ENCODE measurements around the gene CPZ.
A peak's percentile ranks its signal among the peaks of the same experiment; 100 is the strongest.

CPZ gene

GRCh38 chr4:8580321-8581093 is 12.1 kb upstream of the CPZ start, which contains the start of gene GPR78:
Gene GPR78, plus strand, starts transcription at chr4:8580392. Its CDS starts 591 bp downstream, at chr4:8580983.
- DNase-seq (ENCODE audit: low read depth in 2 of 2), result peak; percentile 5 to 42

DNA sequence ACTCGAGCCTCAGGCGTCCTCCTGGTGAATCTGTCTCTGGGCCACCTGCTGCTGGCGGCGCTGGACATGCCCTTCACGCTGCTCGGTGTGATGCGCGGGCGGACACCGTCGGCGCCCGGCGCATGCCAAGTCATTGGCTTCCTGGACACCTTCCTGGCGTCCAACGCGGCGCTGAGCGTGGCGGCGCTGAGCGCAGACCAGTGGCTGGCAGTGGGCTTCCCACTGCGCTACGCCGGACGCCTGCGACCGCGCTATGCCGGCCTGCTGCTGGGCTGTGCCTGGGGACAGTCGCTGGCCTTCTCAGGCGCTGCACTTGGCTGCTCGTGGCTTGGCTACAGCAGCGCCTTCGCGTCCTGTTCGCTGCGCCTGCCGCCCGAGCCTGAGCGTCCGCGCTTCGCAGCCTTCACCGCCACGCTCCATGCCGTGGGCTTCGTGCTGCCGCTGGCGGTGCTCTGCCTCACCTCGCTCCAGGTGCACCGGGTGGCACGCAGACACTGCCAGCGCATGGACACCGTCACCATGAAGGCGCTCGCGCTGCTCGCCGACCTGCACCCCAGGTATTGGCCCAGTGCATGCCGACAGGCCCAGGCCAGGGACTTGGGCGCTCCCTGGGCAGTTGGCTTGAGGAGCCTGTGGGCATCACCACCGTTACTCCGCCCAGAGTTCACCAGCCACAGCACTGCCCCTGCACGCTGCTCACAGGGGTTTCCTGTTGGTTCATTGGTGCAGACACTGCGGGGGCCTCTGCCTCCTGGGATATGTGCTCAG is 11.3 kb upstream of the CPZ start:
- no peak for DNase-seq (ENCODE audit: low read depth in 2 of 2)

DNA sequence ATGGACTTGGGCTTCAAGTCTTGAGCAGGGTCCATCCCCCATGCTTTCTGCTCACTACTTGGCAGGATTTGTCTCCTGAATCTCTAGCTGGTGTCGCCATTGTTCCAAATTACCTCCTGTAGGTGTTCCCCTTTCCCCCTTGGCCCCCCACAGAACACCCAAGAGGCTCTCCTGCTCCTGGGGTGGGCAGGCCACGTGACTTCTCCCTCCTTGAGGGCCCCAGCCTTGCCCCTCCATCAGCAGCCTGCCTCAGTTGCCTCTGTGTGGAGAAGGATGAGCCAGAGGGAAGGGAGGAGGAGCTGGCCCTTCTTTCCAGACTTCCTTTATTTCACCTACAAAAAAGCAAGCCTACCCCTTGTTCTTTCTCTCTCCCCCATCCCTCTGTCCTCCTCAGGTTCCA is 10.5 kb upstream of the CPZ start:
- no peak for DNase-seq (ENCODE audit: low read depth in 2 of 2)

DNA sequence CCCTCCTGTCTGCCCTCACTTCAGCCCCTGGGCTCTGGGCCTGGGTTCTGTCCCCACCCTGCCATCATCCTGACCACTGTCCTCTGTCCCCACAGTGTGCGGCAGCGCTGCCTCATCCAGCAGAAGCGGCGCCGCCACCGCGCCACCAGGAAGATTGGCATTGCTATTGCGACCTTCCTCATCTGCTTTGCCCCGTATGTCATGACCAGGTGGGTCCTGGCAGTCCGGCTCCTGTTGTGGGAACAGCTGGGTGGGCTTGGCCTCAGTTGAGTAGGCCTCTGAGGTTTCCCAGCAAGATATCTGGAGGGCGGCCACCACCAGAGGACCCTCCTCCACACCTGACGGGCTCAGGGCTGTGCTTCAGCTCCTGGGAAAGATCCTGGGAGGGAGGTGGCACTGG is 10.1 kb upstream of the CPZ start:
- DNase-seq (ENCODE audit: low read depth in 2 of 2), result no peak

DNA sequence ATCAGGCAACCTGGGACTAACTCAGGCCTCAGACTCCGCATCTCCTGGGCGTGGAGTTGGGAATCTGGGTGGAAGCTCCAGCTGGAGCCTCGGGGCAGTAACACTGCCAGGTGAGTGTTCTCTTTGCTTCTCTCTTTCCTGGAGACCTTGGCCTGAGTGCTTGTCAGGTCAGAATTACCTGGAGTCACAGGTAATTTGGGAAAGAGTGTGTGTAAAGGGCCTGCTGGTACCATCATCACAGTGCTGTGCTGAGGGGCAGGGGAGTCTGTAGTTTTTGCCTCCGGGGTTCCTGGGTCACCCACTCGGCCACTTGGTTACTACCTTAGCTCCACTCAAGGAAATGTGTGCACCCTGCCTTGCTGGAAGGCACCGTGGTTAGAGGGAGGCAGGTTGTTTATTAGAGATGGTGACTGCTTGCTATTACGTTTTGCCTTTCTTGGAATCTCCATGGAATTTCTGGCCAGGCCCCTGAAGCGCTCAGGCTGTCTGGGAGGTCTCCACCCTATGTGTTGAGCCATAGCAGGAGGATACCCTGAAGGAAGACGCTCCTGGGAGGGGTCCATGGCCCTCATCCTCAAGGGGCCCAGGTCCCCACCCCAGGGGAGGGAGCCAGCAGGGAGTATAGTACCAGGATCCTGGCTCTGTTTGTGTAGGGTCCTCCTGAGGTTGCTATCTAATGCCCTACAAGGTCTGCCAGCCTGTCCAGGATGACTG is 9.5 kb upstream of the CPZ start:
- no peak for DNase-seq (ENCODE audit: low read depth in 2 of 2)

DNA sequence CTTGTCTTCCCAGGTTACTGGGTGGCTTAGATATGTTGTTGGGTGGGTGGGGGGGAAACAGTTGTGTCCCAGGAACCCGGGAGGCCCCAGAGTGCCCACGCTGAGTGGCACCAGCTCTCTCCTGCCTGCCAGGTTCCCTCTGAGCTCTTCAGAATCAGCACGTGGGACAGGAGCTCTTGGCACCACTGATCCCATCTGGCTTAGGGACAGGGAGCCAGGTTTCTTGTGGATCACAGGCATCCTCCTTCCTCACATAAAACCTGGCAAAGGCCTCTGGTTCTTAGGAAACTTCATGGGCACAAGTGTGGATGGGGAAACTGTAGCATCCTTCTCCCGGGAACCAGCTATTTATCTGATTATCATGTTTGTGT is 8.9 kb upstream of the CPZ start:
- DNase-seq (ENCODE audit: low read depth in 2 of 2), result no peak

GRCh38 chr4:8585186-8585585 is 7.4 kb upstream of the CPZ start:
- DNase-seq (ENCODE audit: low read depth in 2 of 2), result no peak

- DNase-seq (ENCODE audit: low read depth in 2 of 2), result no peak
Measured at GRCh38 chr4:8585721-8586212, 6.8 kb upstream of the CPZ start.

- DNase-seq (ENCODE audit: low read depth in 2 of 2), result no peak
Measured at GRCh38 chr4:8586246-8586645, 6.3 kb upstream of the CPZ start.

- no peak for DNase-seq (ENCODE audit: low read depth in 2 of 2)
Measured at GRCh38 chr4:8586671-8587468, 5.7 kb upstream of the CPZ start.

DNA sequence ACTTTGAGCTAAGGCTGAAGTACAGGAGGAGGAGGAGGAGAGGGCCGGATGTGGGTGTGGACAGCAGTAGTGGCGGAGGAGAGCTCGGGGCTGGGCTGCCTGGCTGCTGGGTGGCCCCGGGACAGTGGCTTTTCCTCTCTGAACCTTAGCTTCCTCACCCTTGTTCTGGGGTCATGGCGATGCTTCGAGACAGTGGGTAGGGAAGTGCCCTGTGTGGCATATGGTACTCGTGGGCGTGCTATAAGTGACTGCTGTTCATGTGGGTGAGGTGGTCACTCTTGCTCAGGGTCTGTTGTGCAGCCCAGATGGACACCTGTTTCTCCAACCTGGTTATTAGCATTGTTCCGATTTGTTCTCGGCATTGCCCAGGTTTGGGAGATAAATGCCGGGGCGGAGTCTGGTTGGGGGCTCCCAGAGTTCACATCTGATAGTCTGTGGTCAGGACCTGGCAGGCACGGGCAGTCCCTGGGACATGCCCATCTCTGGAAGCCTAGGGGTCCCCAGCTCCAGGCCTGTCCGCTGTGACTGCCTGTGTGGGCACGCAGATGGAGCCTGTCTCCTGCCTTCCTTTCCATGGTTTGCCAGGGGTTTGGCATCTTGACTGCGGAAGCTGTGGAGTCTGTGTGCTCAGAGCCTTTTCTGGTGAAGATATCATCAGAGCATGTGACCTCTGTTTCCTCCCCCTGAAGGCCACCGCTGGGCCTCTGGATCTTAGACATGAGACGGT is 4.9 kb upstream of the CPZ start:
- no peak for DNase-seq (ENCODE audit: low read depth in 2 of 2)

GRCh38 chr4:8588196-8588470 is 4.4 kb upstream of the CPZ start:
- DNase-seq (ENCODE audit: low read depth in 2 of 2), result no peak

- no peak for DNase-seq (ENCODE audit: low read depth in 2 of 2)
Measured at GRCh38 chr4:8589336-8589735, 3.2 kb upstream of the CPZ start.

DNA sequence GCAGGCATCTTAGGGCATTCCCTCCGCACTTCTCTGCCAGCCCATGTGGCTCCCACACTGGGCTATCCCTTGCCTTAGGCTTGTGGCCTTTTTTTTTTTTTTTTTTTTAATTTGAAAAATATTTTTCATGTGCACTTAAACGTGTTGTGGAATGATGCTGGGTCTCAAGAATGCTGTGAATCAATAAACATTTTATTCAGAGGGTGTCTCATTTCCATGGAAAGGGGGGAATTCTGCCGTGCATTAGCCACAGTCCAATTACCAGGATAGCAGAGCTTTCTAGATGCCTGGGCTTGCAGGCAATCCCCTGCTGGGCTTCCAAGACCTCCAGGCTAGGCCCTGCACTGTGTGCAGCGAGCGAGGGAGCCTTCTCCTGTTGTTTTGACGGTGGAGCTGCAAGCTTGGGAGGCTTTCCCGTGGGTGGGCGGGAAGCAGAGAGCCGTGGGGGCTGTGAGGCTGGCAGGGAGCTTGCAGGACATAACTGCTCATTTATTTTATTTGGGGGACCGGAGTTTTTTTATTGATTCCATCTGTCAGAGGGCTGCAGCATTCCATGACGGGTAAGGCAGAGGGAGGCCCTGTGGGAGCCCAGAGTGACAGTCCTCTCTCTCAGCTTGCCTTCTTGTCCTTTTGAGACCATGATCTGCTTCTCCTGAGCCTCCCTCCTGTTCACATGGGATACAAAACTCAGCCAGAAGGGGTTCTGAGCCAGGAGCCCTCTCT is 2.6 kb upstream of the CPZ start:
- DNase-seq (ENCODE audit: low read depth in 2 of 2), result no peak

- DNase-seq (ENCODE audit: low read depth in 2 of 2), result no peak
Measured at GRCh38 chr4:8590546-8590880, 2.1 kb upstream of the CPZ start.

DNA sequence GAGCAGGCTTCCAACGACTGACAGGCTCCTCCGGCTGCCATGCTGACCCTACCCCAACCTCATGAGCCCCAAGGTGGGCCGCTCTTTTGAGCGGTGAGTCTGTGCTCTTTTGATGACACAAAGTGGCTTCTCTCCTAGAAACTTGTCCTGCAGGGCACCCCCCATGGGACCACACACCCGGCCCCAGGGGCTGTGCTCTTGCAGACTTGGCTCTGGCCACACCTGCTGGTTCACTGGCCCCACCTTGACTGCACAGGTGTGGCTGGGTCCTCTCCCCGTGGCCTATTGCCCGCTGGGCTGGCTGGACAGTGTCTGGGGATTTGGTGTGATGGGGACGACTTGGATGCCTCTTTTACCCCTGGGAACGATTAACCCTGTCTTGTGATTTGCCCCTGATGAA is 1.5 kb upstream of the CPZ start:
- no peak for DNase-seq (ENCODE audit: low read depth in 2 of 2)

DNA sequence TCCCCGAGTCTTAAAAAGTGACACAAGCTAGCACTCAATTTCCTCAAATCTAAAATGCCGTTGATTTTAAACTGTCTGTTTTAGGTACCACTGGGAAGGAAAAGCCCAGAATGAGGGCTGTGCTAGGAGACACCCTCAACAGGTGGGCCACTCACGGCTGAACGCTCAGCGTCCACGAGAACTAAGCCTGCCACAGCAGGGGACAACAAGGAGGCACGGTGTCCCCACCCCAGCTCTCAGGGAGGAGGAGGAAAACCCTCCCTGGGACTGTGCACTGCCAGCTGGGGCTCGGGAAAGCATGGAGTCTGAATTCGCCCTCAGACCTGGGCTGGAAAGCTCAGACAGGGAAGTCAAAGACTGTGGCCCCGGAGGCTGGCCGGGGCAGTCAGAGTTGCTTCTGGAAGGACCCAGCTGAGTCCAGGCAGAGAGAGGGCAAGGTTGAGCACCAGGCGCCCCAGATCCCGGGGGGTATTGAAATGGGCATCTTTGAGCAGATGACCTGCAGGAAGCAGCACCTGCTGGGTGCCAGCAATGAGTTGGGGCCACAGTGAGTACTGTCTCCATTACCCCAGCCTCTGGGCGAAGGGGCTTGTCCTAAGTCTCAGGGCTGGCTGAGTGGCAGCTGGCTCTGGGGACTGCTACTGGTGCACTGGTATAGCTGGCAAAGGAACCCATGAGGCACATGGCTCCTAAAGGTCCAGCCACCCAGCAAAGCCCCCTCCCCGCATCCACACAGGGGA is 769 bp upstream of the CPZ start:
- no peak for DNase-seq (ENCODE audit: low read depth in 2 of 2)

GRCh38 chr4:8593264-8594096 is 915 bp downstream of the CPZ start:
- no peak for DNase-seq (ENCODE audit: low read depth in 2 of 2)
